GM04504 (cell line): ENCODE measurements around the gene RAB22A.

ENCODE experiments used
- DNase-seq: peaks from one replicate; pipeline ENCODE4 v3.0.0-alpha.2; 2012; ENCODE audit warnings: low read depth

The RAB22A gene

GRCh38 chr20:58416057-58416456 is 106.5 kb downstream of the RAB22A start:
- DNase-seq = no peak

- no peak for DNase-seq
These were observed 107.3 kb downstream of the RAB22A start for GRCh38 chr20:58416835-58417234.
